ENCODE measurements around the gene SLC22A23. TPM values are rescaled to one million over a fixed set of nuclear protein-coding genes. Genes with fewer than 3 reads are reported as not detected.
A peak's percentile ranks its signal among the peaks of the same experiment; 100 is the strongest.

SLC22A23 gene
- total RNA-seq, 1 donor, result 18.1 TPM

GRCh38 chr6:3429211-3429610 is 27.6 kb downstream of the SLC22A23 start:
- Histone ChIP-seq H3K9me3 (ENCODE audit: low read depth, low read length) (no peaks in the 10 kb centered on the region), H3K4me2 (ENCODE audit: insufficient read depth, low read length) (no peak overlapping the region), H3K4me3 (ENCODE audit: insufficient read depth, low read length) (no peak overlapping the region), H3K36me3 (ENCODE audit: insufficient read depth, low read length) (no peaks in the 10 kb centered on the region), H3K27me3 (ENCODE audit: insufficient read depth, low read length) (no peaks in the 10 kb centered on the region), H3K27ac (ENCODE audit: low read depth, low read length) (no peak overlapping the region), H3K4me1 (ENCODE audit: insufficient read depth, low read length) (peaks cover 20% of the 10 kb centered on the region), H3K79me2 (ENCODE audit: insufficient read depth, low read length) (peaks cover 10% of the 10 kb centered on the region), H4K20me1 (ENCODE audit: insufficient read depth, low read length) (no peaks in the 10 kb centered on the region), H2AFZ (ENCODE audit: low read length) (no peak overlapping the region)
- TF ChIP-seq CTCF (IDR thresholded peaks at IDR 0.05; ENCODE audit: extremely low read depth, low read depth, low read length), result no peak
- DNase-seq (ENCODE audit: insufficient read length, low spot score, missing footprints), result no peak

- no peak overlapping the region for H3K4me3 ChIP-seq (ENCODE audit: insufficient read depth, low read length)
- H3K9me3 ChIP-seq (ENCODE audit: low read depth, low read length), result no peaks in the 10 kb centered on the region
- H3K36me3 ChIP-seq (ENCODE audit: insufficient read depth, low read length), result no peaks in the 10 kb centered on the region
- H3K27me3 ChIP-seq (ENCODE audit: insufficient read depth, low read length), result no peaks in the 10 kb centered on the region
- DNase-seq (ENCODE audit: insufficient read length, low spot score, missing footprints), result no peak
- H4K20me1 ChIP-seq (ENCODE audit: insufficient read depth, low read length), result no peaks in the 10 kb centered on the region
- H3K4me2 ChIP-seq (ENCODE audit: insufficient read depth, low read length), result no peak overlapping the region
- H3K27ac ChIP-seq (ENCODE audit: low read depth, low read length), result no peak overlapping the region
- peaks cover 15% of the 10 kb centered on the region for H3K79me2 ChIP-seq (ENCODE audit: insufficient read depth, low read length)
- H3K4me1 ChIP-seq (ENCODE audit: insufficient read depth, low read length), result peaks cover 20% of the 10 kb centered on the region
- TF ChIP-seq CTCF (IDR thresholded peaks at IDR 0.05; ENCODE audit: extremely low read depth, low read depth, low read length), result no peak
- H2AFZ ChIP-seq (ENCODE audit: low read length), result no peak overlapping the region
Observed at GRCh38 chr6:3428700-3429099, 28.1 kb downstream of the SLC22A23 start.

GRCh38 chr6:3428247-3428646 is 28.6 kb downstream of the SLC22A23 start:
- no peak for TF ChIP-seq CTCF (IDR thresholded peaks at IDR 0.05; ENCODE audit: extremely low read depth, low read depth, low read length)
- Histone ChIP-seq H3K4me2 (ENCODE audit: insufficient read depth, low read length) (no peak overlapping the region), H3K36me3 (ENCODE audit: insufficient read depth, low read length) (no peaks in the 10 kb centered on the region), H4K20me1 (ENCODE audit: insufficient read depth, low read length) (no peaks in the 10 kb centered on the region), H3K4me1 (ENCODE audit: insufficient read depth, low read length) (peaks cover 20% of the 10 kb centered on the region), H3K27ac (ENCODE audit: low read depth, low read length) (no peak overlapping the region), H2AFZ (ENCODE audit: low read length) (no peak overlapping the region), H3K27me3 (ENCODE audit: insufficient read depth, low read length) (no peaks in the 10 kb centered on the region), H3K9me3 (ENCODE audit: low read depth, low read length) (no peaks in the 10 kb centered on the region), H3K4me3 (ENCODE audit: insufficient read depth, low read length) (no peak overlapping the region), H3K79me2 (ENCODE audit: insufficient read depth, low read length) (peaks cover 12% of the 10 kb centered on the region)
- DNase-seq (ENCODE audit: insufficient read length, low spot score, missing footprints), result no peak

- H3K36me3 ChIP-seq (ENCODE audit: insufficient read depth, low read length), result no peaks in the 10 kb centered on the region
- peak overlapping the region; percentile 10 for H3K4me2 ChIP-seq (ENCODE audit: insufficient read depth, low read length)
- H4K20me1 ChIP-seq (ENCODE audit: insufficient read depth, low read length), result no peaks in the 10 kb centered on the region
- no peak for TF ChIP-seq CTCF (IDR thresholded peaks at IDR 0.05; ENCODE audit: extremely low read depth, low read depth, low read length)
- H3K27me3 ChIP-seq (ENCODE audit: insufficient read depth, low read length), result no peaks in the 10 kb centered on the region
- H2AFZ ChIP-seq (ENCODE audit: low read length), result peak overlapping the region; percentile 60
- peaks cover 20% of the 10 kb centered on the region for H3K4me1 ChIP-seq (ENCODE audit: insufficient read depth, low read length)
- no peak overlapping the region for H3K27ac ChIP-seq (ENCODE audit: low read depth, low read length)
- no peaks in the 10 kb centered on the region for H3K9me3 ChIP-seq (ENCODE audit: low read depth, low read length)
- no peak for DNase-seq (ENCODE audit: insufficient read length, low spot score, missing footprints)
- peaks cover 12% of the 10 kb centered on the region for H3K79me2 ChIP-seq (ENCODE audit: insufficient read depth, low read length)
- H3K4me3 ChIP-seq (ENCODE audit: insufficient read depth, low read length), result no peak overlapping the region
Observed at GRCh38 chr6:3427687-3428085, 29.2 kb downstream of the SLC22A23 start.

Measured in osteoblast (primary cell).